M059J (cell line): ENCODE results near the gene MTUS2. TPM values are rescaled to one million over a fixed set of nuclear protein-coding genes. Genes with fewer than 3 reads are reported as not detected.

Experiments used
- DNase-seq: peaks from one replicate; pipeline ENCODE4 v3.0.0-alpha.2; 2012; ENCODE audit warnings: low read depth
- total RNA-seq: library from RNA; depleted of rRNA; stranded (reverse); fragments of >200 nt; shearing (Covaris generic); gene quantifications from 2 replicates; pipeline ENCODE4 v1.2.3, GENCODE V29; 2014

Gene MTUS2
- total RNA-seq, 1 experiment from 2014 or later, result 0.59 TPM

GRCh38 chr13:29524176-29524575, 704.0 kb downstream of the MTUS2 start:
- DNase-seq, result no peak

- no peak for DNase-seq
Measured at GRCh38 chr13:29524641-29525040, 704.5 kb downstream of the MTUS2 start.

GRCh38 chr13:29525757-29526156, 705.6 kb downstream of the MTUS2 start:
- DNase-seq, result no peak

GRCh38 chr13:29526741-29527140, 706.6 kb downstream of the MTUS2 start:
- no peak for DNase-seq

- DNase-seq, result no peak
Measured at GRCh38 chr13:29527511-29527910, 707.4 kb downstream of the MTUS2 start.

GRCh38 chr13:29527916-29528315, 707.8 kb downstream of the MTUS2 start:
- no peak for DNase-seq

- DNase-seq, result no peak
Measured at GRCh38 chr13:29529754-29530153, 709.6 kb downstream of the MTUS2 start.

GRCh38 chr13:29530901-29531300, 710.8 kb downstream of the MTUS2 start:
- DNase-seq, result no peak

- peak; percentile 22 for DNase-seq
Measured at GRCh38 chr13:29532116-29532515, 712.0 kb downstream of the MTUS2 start.

GRCh38 chr13:29532821-29533220, 712.7 kb downstream of the MTUS2 start:
- no peak for DNase-seq

- DNase-seq, result no peak
Measured at GRCh38 chr13:29534083-29534482, 713.9 kb downstream of the MTUS2 start.

GRCh38 chr13:29535663-29536655, 715.8 kb downstream of the MTUS2 start:
- no peak for DNase-seq

- no peak for DNase-seq
Measured at GRCh38 chr13:29536853-29537252, 716.7 kb downstream of the MTUS2 start.

- no peak for DNase-seq
Measured at GRCh38 chr13:29537736-29538651, 717.9 kb downstream of the MTUS2 start.

GRCh38 chr13:29538652-29539040, 718.5 kb downstream of the MTUS2 start:
- DNase-seq, result no peak

GRCh38 chr13:29539856-29540255, 719.7 kb downstream of the MTUS2 start:
- no peak for DNase-seq

- DNase-seq, result no peak
Measured at GRCh38 chr13:29540334-29540733, 720.2 kb downstream of the MTUS2 start.

- no peak for DNase-seq
Measured at GRCh38 chr13:29540799-29541198, 720.7 kb downstream of the MTUS2 start.

- DNase-seq, result no peak
Measured at GRCh38 chr13:29541400-29541799, 721.3 kb downstream of the MTUS2 start.

- DNase-seq, result no peak
Measured at GRCh38 chr13:29542381-29542780, 722.2 kb downstream of the MTUS2 start.

- peak; percentile 71 for DNase-seq
Measured at GRCh38 chr13:29543230-29544215, 723.4 kb downstream of the MTUS2 start.
